GM18517 (cell line): ENCODE measurements around the gene MIOS.
A peak's percentile ranks its signal among the peaks of the same experiment; 100 is the strongest.
"Not testable (repeated sequence)": the region's sequence is repeated elsewhere in the genome, so short reads cannot be mapped to it uniquely, and the experiment has no call there.

Experiments used
- ATAC-seq: cut with Tn5 transposase; IDR thresholded peaks from one replicate; pipeline ENCODE4 v1.9.1; 2021; ENCODE audit warnings: mild to moderate bottlenecking, moderate library complexity; ENCODE audit not compliant: unreplicated experiment

Gene MIOS

GRCh38 chr7:7640221-7641128 lies 73.8 kb downstream of the MIOS start, which contains the start of gene UMAD1:
UMAD1 (plus strand) TSS chr7:7640752; CDS start chr7:7673372, 32,620 bp downstream.
- ATAC-seq: peak; percentile 99

- ATAC-seq: peak; percentile 13
Observed at GRCh38 chr7:7641129-7641663, 74.5 kb downstream of the MIOS start.

- no peak for ATAC-seq
Observed at GRCh38 chr7:7642081-7642480, 75.4 kb downstream of the MIOS start.

- ATAC-seq: no peak
Observed at GRCh38 chr7:7647495-7648036, 80.9 kb downstream of the MIOS start.

GRCh38 chr7:7650682-7651206 lies 84.1 kb downstream of the MIOS start:
- no peak for ATAC-seq

GRCh38 chr7:7651479-7651878 lies 84.8 kb downstream of the MIOS start:
- ATAC-seq: no peak

GRCh38 chr7:7652798-7653540 lies 86.3 kb downstream of the MIOS start:
- no peak for ATAC-seq

GRCh38 chr7:7653593-7654187 lies 87.0 kb downstream of the MIOS start:
- ATAC-seq: no peak

- no peak for ATAC-seq
Observed at GRCh38 chr7:7654964-7655715, 88.5 kb downstream of the MIOS start.

GRCh38 chr7:7656459-7656858 lies 89.8 kb downstream of the MIOS start:
- not testable (repeated sequence) for ATAC-seq
